C4-2B (cell line): ENCODE data around the gene TSFM.

Source experiments
- CTCF ChIP-seq: fragments of 450-650 bp; conservative IDR thresholded peaks from 2 replicates; pipeline ENCODE4 v1.5.1; 2017; ENCODE audit warnings: mild to moderate bottlenecking
- ZFX ChIP-seq: fragments of 450-650 bp; IDR thresholded peaks from 2 replicates; pipeline ENCODE4 v1.6.1; 2017

GRCh38 chr12:57743769-57744168 is 38.8 kb upstream of the TSFM start:
- TF ChIP-seq CTCF: no peak
- TF ChIP-seq ZFX: no peak
